Activated CD8-positive, alpha-beta memory T cell treated with anti-CD3 and anti-CD28 coated beads for 24 hours (primary cell): ENCODE measurements around the gene E2F3.
"Not testable (repeated sequence)": the region's sequence is repeated elsewhere in the genome, so short reads cannot be mapped to it uniquely, and the experiment has no call there.

Experiments
- DNase-seq: peaks from one replicate; pipeline ENCODE4 v3.0.0-alpha.2; 2020

The E2F3 gene

GRCh38 chr6:20434766-20435165, 33.1 kb downstream of the E2F3 start:
- no peak for DNase-seq

GRCh38 chr6:20436719-20437118, 35.0 kb downstream of the E2F3 start:
- DNase-seq, result no peak

GRCh38 chr6:20437639-20438038, 36.0 kb downstream of the E2F3 start:
- DNase-seq, result no peak

GRCh38 chr6:20438462-20439070, 36.9 kb downstream of the E2F3 start:
- DNase-seq, result no peak

- no peak for DNase-seq
These were observed 37.9 kb downstream of the E2F3 start for GRCh38 chr6:20439558-20439957.

GRCh38 chr6:20440296-20440695, 38.6 kb downstream of the E2F3 start:
- DNase-seq, result no peak

DNA sequence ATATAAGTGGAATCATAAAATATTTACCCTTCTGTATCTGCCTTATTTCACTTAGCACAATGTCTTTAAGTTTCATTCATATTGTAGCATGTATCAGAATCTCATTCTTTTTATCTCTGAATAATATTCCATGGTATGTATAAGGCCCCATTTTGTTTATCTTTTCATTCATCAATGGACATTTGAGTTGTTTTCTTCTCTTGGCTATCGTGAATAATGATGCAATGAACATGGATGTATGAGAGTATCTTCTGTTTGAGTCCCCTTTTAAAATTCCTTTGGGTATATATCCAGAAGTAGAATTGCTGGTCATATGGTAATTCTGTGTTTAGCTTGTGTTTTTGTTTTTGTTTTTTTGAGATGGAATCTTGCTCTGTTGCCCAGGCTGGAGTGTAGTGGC, 39.6 kb downstream of the E2F3 start:
- no peak for DNase-seq

GRCh38 chr6:20441921-20442320, 40.2 kb downstream of the E2F3 start:
- DNase-seq, result no peak

- DNase-seq, result no peak
These were observed 43.1 kb downstream of the E2F3 start for GRCh38 chr6:20444786-20445271.

GRCh38 chr6:20447157-20447556, 45.5 kb downstream of the E2F3 start:
- no peak for DNase-seq

DNA sequence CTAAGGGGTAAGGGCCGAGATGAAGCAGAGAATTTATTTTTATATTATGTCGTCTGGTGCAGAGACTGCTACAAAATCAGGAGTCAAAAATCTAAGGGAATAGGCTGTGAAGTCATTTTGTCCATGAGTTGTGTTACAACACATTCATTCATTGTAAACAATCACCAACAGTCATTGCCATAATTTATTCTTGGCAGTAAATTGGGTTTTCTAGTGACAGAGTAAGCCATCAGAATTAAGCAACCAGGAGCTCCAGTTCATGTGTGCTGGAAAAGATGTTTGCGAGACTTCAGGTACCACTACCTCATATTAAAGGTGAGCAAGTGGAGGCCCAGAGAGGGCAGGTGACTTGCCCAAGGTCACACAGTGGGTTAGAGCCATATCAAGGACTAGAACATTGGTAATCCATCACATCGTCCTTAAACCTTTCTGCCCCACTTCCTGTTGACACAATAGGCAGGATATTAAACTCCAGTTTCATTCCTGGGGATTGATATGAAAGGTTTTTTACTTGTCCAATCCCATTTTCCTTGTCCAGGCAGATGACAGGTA, 46.0 kb downstream of the E2F3 start:
- no peak for DNase-seq

GRCh38 chr6:20448828-20449227, 47.1 kb downstream of the E2F3 start:
- DNase-seq, result no peak

- no peak for DNase-seq
These were observed 52.6 kb downstream of the E2F3 start for GRCh38 chr6:20454204-20454824.

GRCh38 chr6:20455251-20455940, 53.7 kb downstream of the E2F3 start:
- DNase-seq, result no peak

DNA sequence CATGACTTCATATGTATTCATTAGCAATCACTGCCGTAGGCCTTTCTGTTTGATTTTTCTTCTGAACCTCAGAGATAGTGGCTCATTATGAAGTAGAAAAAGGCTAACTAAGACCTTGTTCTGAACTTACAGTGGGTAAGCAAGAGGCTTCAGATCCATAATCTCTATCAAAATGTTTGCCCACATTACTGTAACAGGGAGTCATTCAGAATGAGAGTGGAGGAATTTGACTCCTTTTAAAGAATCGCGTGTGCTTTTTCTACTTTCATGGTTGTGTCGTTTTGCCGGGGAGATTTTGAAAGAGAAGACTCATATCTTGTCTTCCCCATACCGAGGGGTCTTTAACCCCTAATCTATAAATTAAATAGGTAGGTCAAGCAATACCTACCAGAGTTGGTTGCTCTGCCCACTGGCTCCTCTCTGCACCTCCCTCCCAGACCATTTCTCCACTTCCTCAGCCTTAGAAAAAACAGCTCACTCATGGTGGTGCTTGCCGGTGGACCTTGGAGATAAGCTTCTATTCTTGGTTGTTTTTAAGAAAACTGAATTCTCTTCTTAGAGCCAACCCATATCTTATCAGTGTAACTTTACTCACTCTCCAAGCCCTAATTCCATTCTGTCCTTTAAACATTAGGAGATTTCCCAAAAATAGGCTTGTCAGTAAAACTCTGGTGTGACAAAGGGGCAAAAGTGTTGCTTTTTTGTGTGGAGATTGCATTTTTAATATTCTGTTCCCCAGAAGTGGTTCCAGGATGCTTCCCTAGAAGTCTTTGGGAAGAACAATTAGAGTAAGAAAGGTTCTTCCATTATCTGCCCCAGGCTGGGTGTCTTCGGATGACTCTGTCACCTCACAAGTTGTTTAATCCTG, 56.6 kb downstream of the E2F3 start:
- no peak for DNase-seq

DNA sequence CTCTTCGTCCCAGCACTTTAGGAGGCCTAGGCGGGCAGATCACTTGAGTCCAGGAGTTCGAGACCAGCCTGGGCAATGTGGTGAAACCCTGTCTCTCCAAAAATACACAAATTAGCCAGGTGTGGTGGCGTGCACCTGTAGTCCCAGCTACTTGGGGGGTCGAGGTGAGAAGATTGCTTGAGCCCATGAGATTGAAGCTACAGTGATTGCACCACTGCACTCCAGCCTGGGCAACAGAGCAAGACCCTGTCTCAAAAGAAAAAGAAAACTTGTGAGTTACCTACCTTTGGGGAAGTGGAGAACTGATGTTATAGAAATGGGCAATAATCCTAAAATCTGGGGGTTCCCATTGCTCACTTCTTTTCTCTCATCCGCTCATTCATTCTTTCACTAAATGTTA, 58.0 kb downstream of the E2F3 start:
- DNase-seq, result no peak

GRCh38 chr6:20461576-20461975, 59.9 kb downstream of the E2F3 start:
- no peak for DNase-seq

GRCh38 chr6:20463396-20463795, 61.7 kb downstream of the E2F3 start:
- DNase-seq, result no peak

DNA sequence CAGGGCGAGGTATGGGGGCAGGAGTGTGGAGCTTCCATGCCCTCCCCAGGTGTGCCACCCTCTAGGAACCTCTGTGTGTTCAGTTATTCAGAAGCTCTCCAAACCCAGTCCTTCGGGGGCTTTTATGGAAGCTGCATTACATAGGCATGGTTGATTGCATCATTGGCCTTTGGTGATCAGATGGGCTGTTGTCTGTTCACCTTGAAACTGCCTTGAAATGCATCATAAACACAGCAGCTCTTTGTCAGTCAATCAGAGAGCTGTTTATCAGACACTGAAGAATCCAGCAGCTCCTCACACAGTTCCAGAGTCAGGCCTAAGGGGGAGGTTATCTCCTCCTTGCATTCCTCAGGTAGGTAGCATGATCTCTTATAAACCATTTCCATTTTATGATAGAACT, 62.4 kb downstream of the E2F3 start:
- DNase-seq, result no peak

- DNase-seq, result no peak
These were observed 63.2 kb downstream of the E2F3 start for GRCh38 chr6:20464847-20465246.

GRCh38 chr6:20465616-20466015, 63.9 kb downstream of the E2F3 start:
- DNase-seq, result not testable (repeated sequence)

DNA sequence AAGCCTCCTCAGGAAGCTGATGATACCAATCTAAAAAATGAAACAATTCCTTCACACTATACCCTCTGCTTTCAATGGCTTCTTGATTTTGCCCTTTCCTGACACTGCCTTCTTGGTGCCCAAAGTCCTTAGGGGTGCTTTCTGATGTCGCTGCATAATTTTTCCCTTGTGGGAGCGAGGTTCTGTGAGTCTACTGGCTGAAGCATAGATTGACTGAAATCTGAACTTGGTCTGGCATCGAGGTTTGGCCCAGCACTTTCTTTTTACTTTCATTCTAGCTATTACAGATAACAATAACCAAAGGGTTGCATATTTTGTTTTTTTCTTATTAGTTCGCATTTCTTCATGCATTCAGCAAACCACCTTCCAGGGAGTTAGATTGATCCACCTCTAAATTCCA, 65.8 kb downstream of the E2F3 start:
- DNase-seq, result no peak

- DNase-seq, result no peak
These were observed 66.5 kb downstream of the E2F3 start for GRCh38 chr6:20468209-20468608.
